K562 (cell line): ENCODE data around the gene USP10. TPM values are rescaled to one million over a fixed set of nuclear protein-coding genes. Genes with fewer than 3 reads are reported as not detected.

Experiments used
- MAX ChIP-seq: sonication (generic); formaldehyde crosslinking; IDR thresholded peaks from 2 replicates; pipeline ENCODE4 v1.9.0; 2022; ENCODE audit warnings: mild to moderate bottlenecking, missing genetic modification reagents
- NFIX ChIP-seq: fragments of 250-450 bp; sonication (Bioruptor Pico); IDR thresholded peaks from 2 replicates; pipeline ENCODE4 v1.4.0; 2020; ENCODE audit warnings: low read depth, mild to moderate bottlenecking, moderate library complexity
- ZNF407 ChIP-seq: fragments of 450-650 bp; IDR thresholded peaks from 2 replicates; pipeline ENCODE4 v1.6.1; 2016; ENCODE audit warnings: low read depth
- polyA plus RNA-seq, 8 experiments: library from polyadenylated mRNA; depleted of rRNA in 4 of 8; stranded (reverse) in 5 of 8; unstranded in 3 of 8; fragments of >200 nt; fragmentation: Nextera tagmentation in 2 of 8; fragmentation: Illumina TruSeq in 1 of 8; extraction: Ambion mirVana in 2 of 8; extraction: Trizol in 1 of 8; gene quantifications; 2 replicates each; pipeline versions ENCODE4 v1.2.1 to v1.2.3, GENCODE V29; 2011 to 2014; ENCODE audit warnings: inconsistent platforms in 1 of 8, missing spikeins in 1 of 8
- total RNA-seq, 7 experiments: library from RNA; depleted of rRNA in 6 of 7; stranded (reverse); fragments of >200 nt in 6 of 7; fragmentation: Illumina TruSeq in 2 of 7; extraction: Trizol in 2 of 7; gene quantifications; 2 replicates each; pipeline versions ENCODE4 v1.2.1 to v1.2.3, GENCODE V29; 2011 to 2021; ENCODE audit warnings: low replicate concordance in 1 of 7
- TF ChIP-seq, protein P1 (sequence below): fragments of 200-800 bp; sonication (Bioruptor generic); IDR thresholded peaks from 2 replicates; pipeline ENCODE4 v1.6.1; 2017; ENCODE audit warnings: missing genetic modification characterization, missing compliant biosample characterization
- TF ChIP-seq, protein P2 (sequence below): fragments of 450-650 bp; IDR thresholded peaks from 2 replicates; pipeline ENCODE4 v1.6.1; 2016; ENCODE audit warnings: mild to moderate bottlenecking, moderate library complexity

USP10 gene
- total and polyA plus RNA-seq, 9 of the 15 experiments (the other 6 are each of a cell fraction or from before 2014, with no cell fraction given), result 61.7 to 197 (median 116) TPM

GRCh38 chr16:84726079-84726668 is 26.4 kb downstream of the USP10 start (continued):
- TF ChIP-seq, protein P1, sequence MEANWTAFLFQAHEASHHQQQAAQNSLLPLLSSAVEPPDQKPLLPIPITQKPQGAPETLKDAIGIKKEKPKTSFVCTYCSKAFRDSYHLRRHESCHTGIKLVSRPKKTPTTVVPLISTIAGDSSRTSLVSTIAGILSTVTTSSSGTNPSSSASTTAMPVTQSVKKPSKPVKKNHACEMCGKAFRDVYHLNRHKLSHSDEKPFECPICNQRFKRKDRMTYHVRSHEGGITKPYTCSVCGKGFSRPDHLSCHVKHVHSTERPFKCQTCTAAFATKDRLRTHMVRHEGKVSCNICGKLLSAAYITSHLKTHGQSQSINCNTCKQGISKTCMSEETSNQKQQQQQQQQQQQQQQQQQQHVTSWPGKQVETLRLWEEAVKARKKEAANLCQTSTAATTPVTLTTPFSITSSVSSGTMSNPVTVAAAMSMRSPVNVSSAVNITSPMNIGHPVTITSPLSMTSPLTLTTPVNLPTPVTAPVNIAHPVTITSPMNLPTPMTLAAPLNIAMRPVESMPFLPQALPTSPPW (CRISPR knock-in tag), result no peak
- TF ChIP-seq MAX (no peak), ZNF407 (no peak), NFIX (no peak)
- TF ChIP-seq, protein P2, sequence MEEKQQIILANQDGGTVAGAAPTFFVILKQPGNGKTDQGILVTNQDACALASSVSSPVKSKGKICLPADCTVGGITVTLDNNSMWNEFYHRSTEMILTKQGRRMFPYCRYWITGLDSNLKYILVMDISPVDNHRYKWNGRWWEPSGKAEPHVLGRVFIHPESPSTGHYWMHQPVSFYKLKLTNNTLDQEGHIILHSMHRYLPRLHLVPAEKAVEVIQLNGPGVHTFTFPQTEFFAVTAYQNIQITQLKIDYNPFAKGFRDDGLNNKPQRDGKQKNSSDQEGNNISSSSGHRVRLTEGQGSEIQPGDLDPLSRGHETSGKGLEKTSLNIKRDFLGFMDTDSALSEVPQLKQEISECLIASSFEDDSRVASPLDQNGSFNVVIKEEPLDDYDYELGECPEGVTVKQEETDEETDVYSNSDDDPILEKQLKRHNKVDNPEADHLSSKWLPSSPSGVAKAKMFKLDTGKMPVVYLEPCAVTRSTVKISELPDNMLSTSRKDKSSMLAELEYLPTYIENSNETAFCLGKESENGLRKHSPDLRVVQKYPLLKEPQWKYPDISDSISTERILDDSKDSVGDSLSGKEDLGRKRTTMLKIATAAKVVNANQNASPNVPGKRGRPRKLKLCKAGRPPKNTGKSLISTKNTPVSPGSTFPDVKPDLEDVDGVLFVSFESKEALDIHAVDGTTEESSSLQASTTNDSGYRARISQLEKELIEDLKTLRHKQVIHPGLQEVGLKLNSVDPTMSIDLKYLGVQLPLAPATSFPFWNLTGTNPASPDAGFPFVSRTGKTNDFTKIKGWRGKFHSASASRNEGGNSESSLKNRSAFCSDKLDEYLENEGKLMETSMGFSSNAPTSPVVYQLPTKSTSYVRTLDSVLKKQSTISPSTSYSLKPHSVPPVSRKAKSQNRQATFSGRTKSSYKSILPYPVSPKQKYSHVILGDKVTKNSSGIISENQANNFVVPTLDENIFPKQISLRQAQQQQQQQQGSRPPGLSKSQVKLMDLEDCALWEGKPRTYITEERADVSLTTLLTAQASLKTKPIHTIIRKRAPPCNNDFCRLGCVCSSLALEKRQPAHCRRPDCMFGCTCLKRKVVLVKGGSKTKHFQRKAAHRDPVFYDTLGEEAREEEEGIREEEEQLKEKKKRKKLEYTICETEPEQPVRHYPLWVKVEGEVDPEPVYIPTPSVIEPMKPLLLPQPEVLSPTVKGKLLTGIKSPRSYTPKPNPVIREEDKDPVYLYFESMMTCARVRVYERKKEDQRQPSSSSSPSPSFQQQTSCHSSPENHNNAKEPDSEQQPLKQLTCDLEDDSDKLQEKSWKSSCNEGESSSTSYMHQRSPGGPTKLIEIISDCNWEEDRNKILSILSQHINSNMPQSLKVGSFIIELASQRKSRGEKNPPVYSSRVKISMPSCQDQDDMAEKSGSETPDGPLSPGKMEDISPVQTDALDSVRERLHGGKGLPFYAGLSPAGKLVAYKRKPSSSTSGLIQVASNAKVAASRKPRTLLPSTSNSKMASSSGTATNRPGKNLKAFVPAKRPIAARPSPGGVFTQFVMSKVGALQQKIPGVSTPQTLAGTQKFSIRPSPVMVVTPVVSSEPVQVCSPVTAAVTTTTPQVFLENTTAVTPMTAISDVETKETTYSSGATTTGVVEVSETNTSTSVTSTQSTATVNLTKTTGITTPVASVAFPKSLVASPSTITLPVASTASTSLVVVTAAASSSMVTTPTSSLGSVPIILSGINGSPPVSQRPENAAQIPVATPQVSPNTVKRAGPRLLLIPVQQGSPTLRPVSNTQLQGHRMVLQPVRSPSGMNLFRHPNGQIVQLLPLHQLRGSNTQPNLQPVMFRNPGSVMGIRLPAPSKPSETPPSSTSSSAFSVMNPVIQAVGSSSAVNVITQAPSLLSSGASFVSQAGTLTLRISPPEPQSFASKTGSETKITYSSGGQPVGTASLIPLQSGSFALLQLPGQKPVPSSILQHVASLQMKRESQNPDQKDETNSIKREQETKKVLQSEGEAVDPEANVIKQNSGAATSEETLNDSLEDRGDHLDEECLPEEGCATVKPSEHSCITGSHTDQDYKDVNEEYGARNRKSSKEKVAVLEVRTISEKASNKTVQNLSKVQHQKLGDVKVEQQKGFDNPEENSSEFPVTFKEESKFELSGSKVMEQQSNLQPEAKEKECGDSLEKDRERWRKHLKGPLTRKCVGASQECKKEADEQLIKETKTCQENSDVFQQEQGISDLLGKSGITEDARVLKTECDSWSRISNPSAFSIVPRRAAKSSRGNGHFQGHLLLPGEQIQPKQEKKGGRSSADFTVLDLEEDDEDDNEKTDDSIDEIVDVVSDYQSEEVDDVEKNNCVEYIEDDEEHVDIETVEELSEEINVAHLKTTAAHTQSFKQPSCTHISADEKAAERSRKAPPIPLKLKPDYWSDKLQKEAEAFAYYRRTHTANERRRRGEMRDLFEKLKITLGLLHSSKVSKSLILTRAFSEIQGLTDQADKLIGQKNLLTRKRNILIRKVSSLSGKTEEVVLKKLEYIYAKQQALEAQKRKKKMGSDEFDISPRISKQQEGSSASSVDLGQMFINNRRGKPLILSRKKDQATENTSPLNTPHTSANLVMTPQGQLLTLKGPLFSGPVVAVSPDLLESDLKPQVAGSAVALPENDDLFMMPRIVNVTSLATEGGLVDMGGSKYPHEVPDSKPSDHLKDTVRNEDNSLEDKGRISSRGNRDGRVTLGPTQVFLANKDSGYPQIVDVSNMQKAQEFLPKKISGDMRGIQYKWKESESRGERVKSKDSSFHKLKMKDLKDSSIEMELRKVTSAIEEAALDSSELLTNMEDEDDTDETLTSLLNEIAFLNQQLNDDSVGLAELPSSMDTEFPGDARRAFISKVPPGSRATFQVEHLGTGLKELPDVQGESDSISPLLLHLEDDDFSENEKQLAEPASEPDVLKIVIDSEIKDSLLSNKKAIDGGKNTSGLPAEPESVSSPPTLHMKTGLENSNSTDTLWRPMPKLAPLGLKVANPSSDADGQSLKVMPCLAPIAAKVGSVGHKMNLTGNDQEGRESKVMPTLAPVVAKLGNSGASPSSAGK, result no peak
